Breast epithelium (tissue), 4 donors: Measurements from ENCODE around the gene FRMPD4. TPM values are rescaled to one million over a fixed set of nuclear protein-coding genes. Genes with fewer than 3 reads are reported as not detected.

Experiments used
- DNase-seq, 2 donors: peaks; one replicate each; pipeline ENCODE4 v3.0.0-alpha.2; 2019; ENCODE audit warnings: low spot score in 2 of 2
- H3K27ac ChIP-seq, 2 donors: fragments of 200-600 bp; sonication (generic) in 1 of 2; one replicate each; pipeline ENCODE4 v1.5.1; 2016 to 2019; ENCODE audit warnings: mild to moderate bottlenecking in 1 of 2
- H3K27me3 ChIP-seq, 2 donors: fragments of 200-600 bp; sonication (generic) in 1 of 2; one replicate each; pipeline versions ENCODE4 v1.5.1 to v1.6.0; 2017 to 2019; ENCODE audit warnings: control low read depth in 1 of 2, mild to moderate bottlenecking in 1 of 2
- H3K36me3 ChIP-seq: fragments of 200-600 bp; one replicate; pipeline ENCODE4 v1.5.1; 2019
- H3K4me1 ChIP-seq, 2 donors: fragments of 200-600 bp; sonication (generic); one replicate each; pipeline ENCODE4 v1.5.1; 2016 to 2019; ENCODE audit warnings: control low read depth in 1 of 2
- H3K4me3 ChIP-seq, 3 donors: fragments of 200-600 bp; sonication (generic); 1 replicate in 2 of 3; 2 replicates in 1 of 3; pipeline ENCODE4 v1.5.1; 2016 to 2019; ENCODE audit warnings: mild to moderate bottlenecking in 3 of 3, moderate library complexity in 2 of 3
- H3K9me3 ChIP-seq, 2 donors: fragments of 200-600 bp; sonication (generic) in 1 of 2; one replicate each; pipeline ENCODE4 v1.5.1; 2016 to 2019; ENCODE audit warnings: control low read depth in 1 of 2
- CTCF ChIP-seq, 3 donors: fragments of 450-650 bp; IDR thresholded peaks; one replicate each; pipeline ENCODE4 v1.5.1; 2016 to 2017; ENCODE audit warnings: antibody characterized with exemption in 3 of 3, mild to moderate bottlenecking in 3 of 3, moderate library complexity in 3 of 3
- POLR2A ChIP-seq: fragments of 450-650 bp; IDR thresholded peaks from one replicate; pipeline ENCODE4 v1.6.1; 2016; ENCODE audit warnings: antibody characterized with exemption, mild to moderate bottlenecking, moderate library complexity
- POLR2AphosphoS5 ChIP-seq, 3 donors: sonication (generic); formaldehyde crosslinking; IDR thresholded peaks; one replicate each; pipeline ENCODE4 v1.6.1; 2017; ENCODE audit warnings: antibody characterized with exemption in 3 of 3
- intact Hi-C: fragments of 100-400 bp; cut with DNase I; formaldehyde crosslinking; loops from one replicate; pipeline ENCODE4 v1.15.1; 2023; ENCODE audit warnings: low total_unique reads
- total RNA-seq, 3 donors: library from RNA; depleted of rRNA; stranded (reverse); fragments of >200 nt; gene quantifications; one replicate each; pipeline ENCODE4 v1.1.0, GENCODE V29; 2016

The FRMPD4 gene
- total RNA-seq, 3 donors from 2014 or later: under 0.01 TPM

- intact Hi-C loops: no loop called here
- no peak for TF ChIP-seq POLR2A
- TF ChIP-seq POLR2AphosphoS5 (IDR thresholded peaks at IDR 0.05): no peak
- no peak for TF ChIP-seq CTCF (IDR thresholded peaks at IDR 0.05)
- Histone ChIP-seq H3K27me3 (peaks cover 0 to 21% of the 10 kb centered on the region in 2 donors), H3K4me1 (no peaks in the 10 kb centered on the region), H3K9me3 (no peaks in the 10 kb centered on the region), H3K4me3 (no peak overlapping the region), H3K36me3 (no peaks in the 10 kb centered on the region), H3K27ac (no peak overlapping the region)
- DNase-seq: no peak
These were observed 620.0 kb downstream of the FRMPD4 start for GRCh38 chrX:12758291-12758690.

GRCh38 chrX:12767856-12768255 lies 629.6 kb downstream of the FRMPD4 start:
- Histone ChIP-seq H3K4me1 (no peaks in the 10 kb centered on the region), H3K9me3 (peaks cover 0 to 10% of the 10 kb centered on the region in 2 donors), H3K27ac (no peak overlapping the region), H3K4me3 (no peak overlapping the region), H3K36me3 (no peaks in the 10 kb centered on the region), H3K27me3 (peaks cover 0 to 38% of the 10 kb centered on the region in 2 donors)
- intact Hi-C loops: no loop called here
- no peak for TF ChIP-seq CTCF (IDR thresholded peaks at IDR 0.05)
- no peak for TF ChIP-seq POLR2AphosphoS5 (IDR thresholded peaks at IDR 0.05)
- no peak for TF ChIP-seq POLR2A
- no peak for DNase-seq

GRCh38 chrX:12768491-12768890 lies 630.2 kb downstream of the FRMPD4 start:
- H3K4me1 ChIP-seq: no peaks in the 10 kb centered on the region
- intact Hi-C loops: no loop called here
- TF ChIP-seq CTCF (IDR thresholded peaks at IDR 0.05) (no peak), POLR2AphosphoS5 (IDR thresholded peaks at IDR 0.05) (no peak), POLR2A (no peak)
- H3K36me3 ChIP-seq: no peaks in the 10 kb centered on the region
- no peak overlapping the region for H3K27ac ChIP-seq
- peaks cover 0 to 10% of the 10 kb centered on the region in 2 donors for H3K9me3 ChIP-seq
- H3K4me3 ChIP-seq: no peak overlapping the region
- peaks cover 0 to 44% of the 10 kb centered on the region in 2 donors for H3K27me3 ChIP-seq
- no peak for DNase-seq

- DNase-seq: no peak
- intact Hi-C loops: no loop called here
- Histone ChIP-seq H3K27me3 (peaks cover 0 to 60% of the 10 kb centered on the region in 2 donors), H3K4me3 (no peak overlapping the region), H3K36me3 (no peaks in the 10 kb centered on the region), H3K27ac (no peak overlapping the region), H3K4me1 (no peaks in the 10 kb centered on the region), H3K9me3 (peaks cover 0 to 3% of the 10 kb centered on the region in 2 donors)
- TF ChIP-seq POLR2AphosphoS5 (IDR thresholded peaks at IDR 0.05) (no peak), CTCF (IDR thresholded peaks at IDR 0.05) (peak; percentile 27 to 36 (median 36)), POLR2A (no peak)
These were observed 632.2 kb downstream of the FRMPD4 start for GRCh38 chrX:12770440-12770839.

GRCh38 chrX:12771445-12772069 lies 633.3 kb downstream of the FRMPD4 start:
- TF ChIP-seq POLR2AphosphoS5 (IDR thresholded peaks at IDR 0.05): no peak
- H3K27me3 ChIP-seq: peaks cover 0 to 67% of the 10 kb centered on the region in 2 donors
- H3K36me3 ChIP-seq: no peaks in the 10 kb centered on the region
- no peak overlapping the region for H3K27ac ChIP-seq
- intact Hi-C loops: no loop called here
- H3K4me1 ChIP-seq: no peaks in the 10 kb centered on the region
- no peak overlapping the region for H3K4me3 ChIP-seq
- DNase-seq: no peak
- H3K9me3 ChIP-seq: no peaks in the 10 kb centered on the region
